Measurements from ENCODE around the gene MAMDC2.

DNA sequence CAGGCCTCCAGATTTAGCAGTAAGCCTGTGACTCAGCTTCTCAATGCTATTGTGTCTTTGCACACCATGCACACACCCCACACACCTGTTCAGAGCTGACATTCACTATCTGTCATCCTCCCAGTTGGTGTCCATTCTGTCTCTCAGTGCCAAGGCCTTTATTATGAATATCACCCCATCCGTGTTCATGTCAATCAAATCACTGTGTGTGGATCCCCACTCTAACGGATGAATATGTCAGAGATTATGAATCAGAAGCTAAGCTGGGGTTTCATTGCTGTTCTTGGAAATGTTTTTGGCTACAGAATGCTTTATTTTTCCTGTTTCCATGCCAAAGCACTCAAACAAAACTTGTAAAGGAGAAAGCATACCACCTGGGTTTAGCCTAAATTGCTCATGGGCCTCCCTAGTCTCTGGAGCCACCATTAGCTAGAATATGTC lies 9.4 kb upstream of the MAMDC2 start:
- TF ChIP-seq, protein P1, sequence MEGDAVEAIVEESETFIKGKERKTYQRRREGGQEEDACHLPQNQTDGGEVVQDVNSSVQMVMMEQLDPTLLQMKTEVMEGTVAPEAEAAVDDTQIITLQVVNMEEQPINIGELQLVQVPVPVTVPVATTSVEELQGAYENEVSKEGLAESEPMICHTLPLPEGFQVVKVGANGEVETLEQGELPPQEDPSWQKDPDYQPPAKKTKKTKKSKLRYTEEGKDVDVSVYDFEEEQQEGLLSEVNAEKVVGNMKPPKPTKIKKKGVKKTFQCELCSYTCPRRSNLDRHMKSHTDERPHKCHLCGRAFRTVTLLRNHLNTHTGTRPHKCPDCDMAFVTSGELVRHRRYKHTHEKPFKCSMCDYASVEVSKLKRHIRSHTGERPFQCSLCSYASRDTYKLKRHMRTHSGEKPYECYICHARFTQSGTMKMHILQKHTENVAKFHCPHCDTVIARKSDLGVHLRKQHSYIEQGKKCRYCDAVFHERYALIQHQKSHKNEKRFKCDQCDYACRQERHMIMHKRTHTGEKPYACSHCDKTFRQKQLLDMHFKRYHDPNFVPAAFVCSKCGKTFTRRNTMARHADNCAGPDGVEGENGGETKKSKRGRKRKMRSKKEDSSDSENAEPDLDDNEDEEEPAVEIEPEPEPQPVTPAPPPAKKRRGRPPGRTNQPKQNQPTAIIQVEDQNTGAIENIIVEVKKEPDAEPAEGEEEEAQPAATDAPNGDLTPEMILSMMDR (IDR thresholded peaks at IDR 0.05), result no peak
- no peak for TF ChIP-seq POLR2A (IDR thresholded peaks at IDR 0.05; ENCODE audit: low read length)
- no peak for TF ChIP-seq MAFK (IDR thresholded peaks at IDR 0.05; ENCODE audit: partially characterized antibody)
- TF ChIP-seq EHMT2 (IDR thresholded peaks at IDR 0.05; ENCODE audit: low read depth), result no peak
- TF ChIP-seq EP300 (IDR thresholded peaks at IDR 0.05), result no peak
- no peak for TF ChIP-seq EHF (CRISPR knock-in tag; IDR thresholded peaks at IDR 0.05)
- TF ChIP-seq ESRRA (IDR thresholded peaks at IDR 0.05; ENCODE audit: borderline replicate concordance, low read length), result no peak
- no peak for TF ChIP-seq SMC3 (IDR thresholded peaks at IDR 0.05)
- TF ChIP-seq, protein P2, sequence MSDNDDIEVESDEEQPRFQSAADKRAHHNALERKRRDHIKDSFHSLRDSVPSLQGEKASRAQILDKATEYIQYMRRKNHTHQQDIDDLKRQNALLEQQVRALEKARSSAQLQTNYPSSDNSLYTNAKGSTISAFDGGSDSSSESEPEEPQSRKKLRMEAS (IDR thresholded peaks at IDR 0.05), result no peak
- no peak for TF ChIP-seq CEBPB (IDR thresholded peaks at IDR 0.05)
- TF ChIP-seq GATA3 (IDR thresholded peaks at IDR 0.05; ENCODE audit: borderline replicate concordance), result no peak
- TF ChIP-seq HOXB13 (CRISPR knock-in tag; IDR thresholded peaks at IDR 0.05; ENCODE audit: low read depth), result no peak
- no peak for TF ChIP-seq BHLHE40 (IDR thresholded peaks at IDR 0.05; ENCODE audit: low read depth, low read length)
- TF ChIP-seq ZNF302 (CRISPR knock-in tag; IDR thresholded peaks at IDR 0.05), result no peak
